T-helper 1 cell treated with Interleukin-12 subunit alpha and Interleukin-12 subunit beta and Interleukin-4 antibody, amounts not matched to agents 30 μg/mL and 1 μg/mL, for 36 hours (primary cell): ENCODE measurements around the gene NECTIN2.

Experiments
- H3K27ac Mint-ChIP-seq: one replicate; pipeline ENCODE4 v1.8.0; 2021; ENCODE audit warnings: mild to moderate bottlenecking, mixed read lengths
- H3K27me3 Mint-ChIP-seq: one replicate; pipeline ENCODE4 v1.8.0; 2021; ENCODE audit warnings: low read depth, mixed read lengths
- H3K36me3 Mint-ChIP-seq: one replicate; pipeline ENCODE4 v1.8.0; 2021; ENCODE audit warnings: low read depth, mixed read lengths
- H3K4me1 Mint-ChIP-seq: one replicate; pipeline ENCODE4 v1.8.0; 2021; ENCODE audit warnings: low read depth, mixed read lengths
- H3K4me3 Mint-ChIP-seq: one replicate; pipeline ENCODE4 v1.8.0; 2021; ENCODE audit warnings: mild to moderate bottlenecking, moderate library complexity, mixed read lengths
- H3K9me3 Mint-ChIP-seq: one replicate; pipeline ENCODE4 v1.8.0; 2021; ENCODE audit warnings: mixed read lengths

NECTIN2 gene

DNA sequence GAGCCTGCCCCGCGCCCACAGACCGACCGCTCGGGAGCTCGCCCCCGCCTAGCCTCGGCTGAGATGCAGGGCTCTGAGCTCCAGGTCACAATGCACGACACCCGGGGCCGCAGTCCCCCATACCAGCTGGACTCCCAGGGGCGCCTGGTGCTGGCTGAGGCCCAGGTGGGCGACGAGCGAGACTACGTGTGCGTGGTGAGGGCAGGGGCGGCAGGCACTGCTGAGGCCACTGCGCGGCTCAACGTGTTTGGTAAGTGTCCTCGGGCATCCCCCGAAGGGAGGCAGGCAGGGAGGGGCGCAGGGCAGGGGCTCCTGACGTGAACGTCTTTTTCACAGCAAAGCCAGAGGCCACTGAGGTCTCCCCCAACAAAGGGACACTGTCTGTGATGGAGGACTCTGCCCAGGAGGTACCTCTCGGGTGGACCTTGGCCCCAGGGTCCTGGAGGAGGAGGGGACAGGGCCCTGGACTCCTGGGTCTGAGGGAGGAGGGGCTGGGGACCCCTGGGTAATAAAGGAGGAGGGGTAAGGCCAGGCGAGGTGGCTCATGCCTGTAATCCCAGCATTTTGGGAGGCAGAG, 33.9 kb upstream of the NECTIN2 start:
- Mint-ChIP-seq H3K27ac (no peak overlapping the region), H3K27me3 (peaks cover 19% of the 10 kb centered on the region), H3K4me3 (no peak overlapping the region), H3K9me3 (no peaks in the 10 kb centered on the region), H3K36me3 (no peaks in the 10 kb centered on the region), H3K4me1 (no peaks in the 10 kb centered on the region)

DNA sequence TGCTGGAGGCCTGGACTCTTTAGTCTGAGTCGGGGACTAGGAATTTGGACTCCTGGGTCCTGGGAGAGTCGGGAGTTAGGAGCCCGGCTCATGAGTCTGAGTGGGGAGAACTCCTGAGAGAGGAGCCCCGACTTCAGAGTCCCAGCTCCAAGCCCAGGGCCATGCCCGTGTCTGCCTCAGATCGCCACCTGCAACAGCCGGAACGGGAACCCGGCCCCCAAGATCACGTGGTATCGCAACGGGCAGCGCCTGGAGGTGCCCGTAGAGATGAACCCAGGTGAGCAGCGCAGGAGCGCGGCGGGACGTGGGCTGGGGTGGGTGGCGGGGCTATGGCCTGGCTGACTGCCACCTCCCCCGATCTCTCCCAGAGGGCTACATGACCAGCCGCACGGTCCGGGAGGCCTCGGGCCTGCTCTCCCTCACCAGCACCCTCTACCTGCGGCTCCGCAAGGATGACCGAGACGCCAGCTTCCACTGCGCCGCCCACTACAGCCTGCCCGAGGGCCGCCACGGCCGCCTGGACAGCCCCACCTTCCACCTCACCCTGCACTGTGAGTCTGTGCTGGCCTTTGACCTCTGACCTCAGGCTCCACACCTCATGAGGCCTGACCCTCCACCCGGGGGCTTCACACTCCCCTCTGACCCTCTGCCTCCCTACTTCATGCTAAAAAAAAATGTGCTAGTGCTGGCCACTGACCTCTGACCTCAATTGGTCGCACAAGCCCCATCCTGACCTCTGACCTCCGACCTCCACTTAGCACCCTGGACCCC, 32.8 kb upstream of the NECTIN2 start:
- Mint-ChIP-seq H3K4me1 (no peaks in the 10 kb centered on the region), H3K4me3 (no peak overlapping the region), H3K9me3 (no peaks in the 10 kb centered on the region), H3K36me3 (no peaks in the 10 kb centered on the region), H3K27me3 (peaks cover 12% of the 10 kb centered on the region), H3K27ac (no peak overlapping the region)

DNA sequence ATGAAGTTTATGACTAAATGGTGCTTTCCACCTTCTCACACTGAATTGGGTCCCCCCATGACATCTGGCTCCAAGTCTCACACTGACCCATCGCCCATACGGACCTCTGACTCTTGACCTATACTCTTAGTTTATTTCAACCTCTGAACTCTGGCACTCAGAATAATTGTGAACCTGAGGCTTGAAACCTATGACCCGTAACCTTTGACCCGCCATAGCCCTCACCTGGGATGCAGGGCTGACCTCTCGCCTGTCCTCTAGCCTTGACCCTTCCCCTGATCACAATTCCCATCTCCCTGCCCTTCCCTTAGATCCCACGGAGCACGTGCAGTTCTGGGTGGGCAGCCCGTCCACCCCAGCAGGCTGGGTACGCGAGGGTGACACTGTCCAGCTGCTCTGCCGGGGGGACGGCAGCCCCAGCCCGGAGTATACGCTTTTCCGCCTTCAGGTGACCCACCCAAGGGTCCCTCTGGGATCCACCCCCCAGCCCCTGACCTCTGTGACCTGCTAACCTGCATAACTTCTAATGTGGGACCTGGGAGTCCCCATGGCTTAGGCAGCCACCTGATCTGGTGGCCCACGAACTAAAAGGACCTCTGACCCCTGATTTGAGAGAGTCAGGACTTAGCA, 32.1 kb upstream of the NECTIN2 start:
- Mint-ChIP-seq H3K27me3 (peaks cover 7% of the 10 kb centered on the region), H3K4me1 (no peaks in the 10 kb centered on the region), H3K36me3 (no peaks in the 10 kb centered on the region), H3K4me3 (no peak overlapping the region), H3K27ac (no peak overlapping the region), H3K9me3 (no peaks in the 10 kb centered on the region)

DNA sequence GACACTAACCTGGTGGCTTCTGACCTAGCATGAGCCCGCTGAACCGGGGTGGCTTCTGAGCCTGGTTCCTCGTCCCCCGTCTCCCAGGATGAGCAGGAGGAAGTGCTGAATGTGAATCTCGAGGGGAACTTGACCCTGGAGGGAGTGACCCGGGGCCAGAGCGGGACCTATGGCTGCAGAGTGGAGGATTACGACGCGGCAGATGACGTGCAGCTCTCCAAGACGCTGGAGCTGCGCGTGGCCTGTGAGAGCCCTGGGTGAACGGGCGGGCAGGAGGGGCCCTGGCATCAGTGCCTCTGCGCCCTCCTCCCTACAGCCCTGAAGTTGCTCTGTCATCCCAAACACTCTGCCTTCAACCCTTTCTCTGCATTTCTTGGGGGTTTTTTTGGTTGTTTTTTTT, 31.6 kb upstream of the NECTIN2 start:
- no peaks in the 10 kb centered on the region for H3K9me3 Mint-ChIP-seq
- peaks cover 1% of the 10 kb centered on the region for H3K27me3 Mint-ChIP-seq
- no peaks in the 10 kb centered on the region for H3K4me1 Mint-ChIP-seq
- H3K36me3 Mint-ChIP-seq = no peaks in the 10 kb centered on the region
- H3K27ac Mint-ChIP-seq = no peak overlapping the region
- no peak overlapping the region for H3K4me3 Mint-ChIP-seq

DNA sequence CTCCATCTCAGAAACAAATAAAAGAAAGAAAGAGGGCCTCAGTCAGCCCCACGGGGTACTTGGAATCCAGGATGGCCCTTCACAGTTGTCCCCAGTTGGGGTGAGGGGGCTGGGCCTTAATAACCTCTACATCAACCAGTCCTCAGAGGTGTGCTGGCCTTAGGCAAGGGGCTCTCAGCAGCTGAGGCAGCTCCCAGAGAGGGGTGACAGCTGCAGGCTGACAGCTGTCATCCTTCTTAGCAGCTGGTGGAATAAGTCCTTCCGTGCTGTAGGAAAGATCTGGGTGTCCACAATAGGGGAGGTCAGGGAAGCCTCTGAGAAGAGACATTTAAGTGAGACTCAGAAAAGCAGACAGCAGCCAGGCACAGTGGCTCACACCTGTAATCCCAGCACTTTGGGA, 29.8 kb upstream of the NECTIN2 start:
- H3K4me1 Mint-ChIP-seq = no peaks in the 10 kb centered on the region
- H3K4me3 Mint-ChIP-seq = no peak overlapping the region
- H3K9me3 Mint-ChIP-seq = no peaks in the 10 kb centered on the region
- no peak overlapping the region for H3K27ac Mint-ChIP-seq
- no peaks in the 10 kb centered on the region for H3K36me3 Mint-ChIP-seq
- no peaks in the 10 kb centered on the region for H3K27me3 Mint-ChIP-seq

DNA sequence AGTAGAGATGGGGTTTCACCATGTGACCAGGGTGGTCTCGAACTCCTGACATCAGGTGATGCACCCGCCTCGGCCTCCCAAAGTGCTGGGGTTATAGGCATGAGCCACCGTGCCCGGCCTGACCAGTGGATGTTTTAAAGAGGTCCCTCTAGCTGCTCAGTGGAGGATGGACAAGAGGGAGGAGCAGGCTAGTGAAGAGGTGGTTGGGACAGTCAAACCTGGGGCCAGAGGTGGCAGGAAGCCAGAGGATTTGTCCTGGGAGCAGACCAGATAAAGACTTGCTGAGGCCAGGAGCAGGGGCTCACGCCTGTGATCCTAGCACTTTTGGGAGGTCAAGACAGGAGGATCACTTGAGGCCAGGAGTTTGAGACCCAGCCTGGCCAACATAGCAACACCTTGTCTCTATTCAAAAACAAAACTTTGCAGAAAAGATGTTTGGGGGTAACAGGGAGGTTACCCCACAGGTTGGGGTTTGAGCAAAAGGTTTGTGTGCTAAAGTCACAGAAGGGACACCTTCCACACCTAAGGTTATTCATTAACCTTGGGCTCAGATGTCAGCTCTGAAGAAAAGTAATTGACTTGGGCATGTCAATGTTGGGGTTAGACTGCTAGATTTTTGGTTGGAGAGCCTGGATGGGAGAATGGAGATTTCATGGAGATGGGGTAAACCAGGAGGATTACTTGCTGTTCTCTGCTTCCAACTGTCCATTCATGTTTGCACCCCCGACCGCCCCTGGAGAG, 28.2 kb upstream of the NECTIN2 start:
- Mint-ChIP-seq H3K4me1 (no peaks in the 10 kb centered on the region), H3K27me3 (peaks cover 5% of the 10 kb centered on the region), H3K36me3 (no peaks in the 10 kb centered on the region), H3K27ac (no peak overlapping the region), H3K9me3 (no peaks in the 10 kb centered on the region), H3K4me3 (no peak overlapping the region)

DNA sequence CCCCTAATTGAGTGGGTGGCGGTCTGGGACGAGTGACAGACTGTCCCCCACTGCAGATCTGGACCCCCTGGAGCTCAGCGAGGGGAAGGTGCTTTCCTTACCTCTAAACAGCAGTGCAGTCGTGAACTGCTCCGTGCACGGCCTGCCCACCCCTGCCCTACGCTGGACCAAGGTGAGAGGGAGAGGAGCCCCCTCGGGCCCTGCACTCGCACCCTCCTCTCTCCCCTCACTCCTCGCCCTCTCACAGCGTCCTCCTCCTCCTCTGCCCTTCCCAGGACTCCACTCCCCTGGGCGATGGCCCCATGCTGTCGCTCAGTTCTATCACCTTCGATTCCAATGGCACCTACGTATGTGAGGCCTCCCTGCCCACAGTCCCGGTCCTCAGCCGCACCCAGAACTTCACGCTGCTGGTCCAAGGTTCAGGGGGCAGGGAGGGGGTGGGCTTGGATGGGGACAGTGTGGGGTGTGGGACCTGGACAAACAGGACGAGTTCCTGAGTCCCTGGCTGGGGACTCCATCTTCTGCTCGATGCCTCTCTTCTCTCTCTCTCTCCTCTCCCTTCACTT, 27.5 kb upstream of the NECTIN2 start:
- no peak overlapping the region for H3K4me3 Mint-ChIP-seq
- H3K27ac Mint-ChIP-seq = no peak overlapping the region
- H3K4me1 Mint-ChIP-seq = no peaks in the 10 kb centered on the region

DNA sequence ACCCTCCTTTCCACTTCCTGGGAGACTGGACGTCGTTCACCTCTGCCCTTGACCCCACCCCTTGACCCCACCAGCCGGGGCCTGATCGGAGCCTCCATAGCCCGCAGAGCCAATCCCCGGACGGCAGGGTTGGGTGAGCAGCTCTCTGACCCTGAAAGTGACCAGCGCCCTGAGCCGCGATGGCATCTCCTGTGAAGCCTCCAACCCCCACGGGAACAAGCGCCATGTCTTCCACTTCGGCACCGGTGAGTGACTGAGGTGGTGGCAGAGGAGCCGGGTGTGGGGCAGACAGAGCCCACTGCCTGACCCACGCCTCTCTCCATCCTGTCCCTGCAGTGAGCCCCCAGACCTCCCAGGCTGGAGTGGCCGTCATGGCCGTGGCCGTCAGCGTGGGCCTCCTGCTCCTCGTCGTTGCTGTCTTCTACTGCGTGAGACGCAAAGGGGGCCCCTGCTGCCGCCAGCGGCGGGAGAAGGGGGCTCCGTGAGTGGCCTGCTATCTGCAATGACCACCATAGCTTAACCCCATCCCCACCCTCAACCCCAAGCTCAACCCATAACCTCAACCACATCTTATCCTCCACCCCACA, 26.8 kb upstream of the NECTIN2 start:
- H3K4me3 Mint-ChIP-seq = no peak overlapping the region
- H3K27me3 Mint-ChIP-seq = peaks cover 5% of the 10 kb centered on the region
- H3K4me1 Mint-ChIP-seq = no peaks in the 10 kb centered on the region
- no peaks in the 10 kb centered on the region for H3K36me3 Mint-ChIP-seq
- H3K27ac Mint-ChIP-seq = no peak overlapping the region
- H3K9me3 Mint-ChIP-seq = no peaks in the 10 kb centered on the region

More for the DNA sequence above, 27.5 kb upstream of the NECTIN2 start:
- Mint-ChIP-seq H3K9me3 (no peaks in the 10 kb centered on the region), H3K27me3 (peaks cover 5% of the 10 kb centered on the region), H3K36me3 (no peaks in the 10 kb centered on the region)

DNA sequence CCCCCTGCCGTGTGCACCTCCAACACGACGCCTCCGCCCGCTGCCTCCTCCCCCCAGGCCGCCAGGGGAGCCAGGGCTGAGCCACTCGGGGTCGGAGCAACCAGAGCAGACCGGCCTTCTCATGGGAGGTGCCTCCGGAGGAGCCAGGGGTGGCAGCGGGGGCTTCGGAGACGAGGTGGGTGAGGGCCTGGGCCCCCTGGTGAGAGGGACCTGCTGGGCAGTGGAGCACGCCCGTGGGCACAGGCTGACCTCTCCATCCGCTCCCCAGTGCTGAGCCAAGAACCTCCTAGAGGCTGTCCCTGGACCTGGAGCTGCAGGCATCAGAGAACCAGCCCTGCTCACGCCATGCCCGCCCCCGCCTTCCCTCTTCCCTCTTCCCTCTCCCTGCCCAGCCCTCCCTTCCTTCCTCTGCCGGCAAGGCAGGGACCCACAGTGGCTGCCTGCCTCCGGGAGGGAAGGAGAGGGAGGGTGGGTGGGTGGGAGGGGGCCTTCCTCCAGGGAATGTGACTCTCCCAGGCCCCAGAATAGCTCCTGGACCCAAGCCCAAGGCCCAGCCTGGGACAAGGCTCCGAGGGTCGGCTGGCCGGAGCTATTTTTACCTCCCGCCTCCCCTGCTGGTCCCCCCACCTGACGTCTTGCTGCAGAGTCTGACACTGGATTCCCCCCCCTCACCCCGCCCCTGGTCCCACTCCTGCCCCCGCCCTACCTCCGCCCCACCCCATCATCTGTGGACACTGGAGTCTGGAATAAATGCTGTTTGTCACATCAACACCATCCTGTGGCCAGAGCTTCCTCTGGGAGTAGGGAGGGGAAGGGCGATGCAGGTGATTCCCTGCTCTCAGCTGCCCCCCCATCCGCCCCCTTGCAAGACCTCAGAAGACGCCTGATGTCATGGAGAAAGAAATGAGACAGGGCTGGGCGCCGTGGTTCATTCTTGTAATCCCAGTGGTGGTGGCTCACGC, 25.2 kb upstream of the NECTIN2 start:
- Mint-ChIP-seq H3K36me3 (no peaks in the 10 kb centered on the region), H3K27ac (no peak overlapping the region), H3K9me3 (no peaks in the 10 kb centered on the region), H3K27me3 (peaks cover 5% of the 10 kb centered on the region), H3K4me3 (no peak overlapping the region), H3K4me1 (no peaks in the 10 kb centered on the region)

DNA sequence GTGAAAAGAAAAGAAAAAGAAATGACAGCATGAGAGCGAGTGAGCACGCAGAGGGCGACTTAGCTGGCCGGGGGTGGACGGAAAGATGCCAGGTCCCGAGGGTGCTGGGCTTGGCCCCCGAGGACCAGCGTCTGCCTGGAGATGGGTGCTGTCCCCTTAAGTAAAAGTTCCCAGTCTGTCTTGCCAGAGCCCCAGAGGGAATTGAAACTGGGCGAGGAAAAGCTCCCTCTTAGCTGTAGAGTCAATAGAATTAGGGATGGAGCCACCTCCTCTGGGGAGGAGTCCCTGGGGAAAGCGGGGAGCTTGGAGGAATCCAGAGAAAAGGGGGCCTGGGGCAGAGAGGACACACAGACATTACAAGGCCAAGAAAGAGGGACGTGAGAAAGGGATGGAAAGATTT, 23.9 kb upstream of the NECTIN2 start:
- Mint-ChIP-seq H3K4me1 (no peaks in the 10 kb centered on the region), H3K27ac (no peak overlapping the region), H3K36me3 (no peaks in the 10 kb centered on the region), H3K4me3 (no peak overlapping the region), H3K27me3 (peaks cover 8% of the 10 kb centered on the region), H3K9me3 (no peaks in the 10 kb centered on the region)

DNA sequence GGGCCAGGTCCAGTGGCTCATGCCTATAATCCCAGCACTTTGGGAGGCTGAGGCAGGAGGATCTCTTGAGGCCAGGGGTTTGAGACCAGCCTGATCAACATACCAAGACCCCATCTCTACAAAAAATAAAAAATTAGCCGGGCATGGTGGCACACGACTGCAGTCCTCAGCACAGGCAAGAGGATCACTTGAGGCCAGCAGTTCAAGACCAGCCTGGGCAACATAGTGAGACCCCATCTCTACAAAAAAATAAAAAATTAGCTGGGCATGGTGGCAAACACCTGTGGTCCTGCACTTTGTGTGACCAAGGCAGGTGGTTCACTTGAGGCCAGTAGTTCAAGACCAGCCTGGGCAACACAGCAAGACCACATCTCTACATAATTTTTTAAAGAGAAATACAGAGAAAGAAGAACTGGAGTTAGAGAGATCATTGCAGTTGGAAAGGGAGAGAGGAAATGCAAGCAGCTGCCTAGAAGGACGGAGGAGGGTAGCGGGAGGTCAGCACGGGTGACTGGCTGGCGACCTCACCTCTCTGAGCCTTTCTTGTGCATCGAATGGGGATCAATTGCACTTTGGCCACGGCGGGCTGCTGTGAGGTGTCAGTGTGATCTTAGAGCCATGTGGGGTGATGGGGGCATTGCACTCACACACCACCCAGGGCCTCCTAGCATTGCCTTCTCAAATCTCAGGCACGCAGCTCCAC, 23.3 kb upstream of the NECTIN2 start:
- Mint-ChIP-seq H3K27me3 (peaks cover 10% of the 10 kb centered on the region), H3K36me3 (no peaks in the 10 kb centered on the region), H3K27ac (no peak overlapping the region), H3K9me3 (no peaks in the 10 kb centered on the region), H3K4me3 (no peak overlapping the region), H3K4me1 (no peaks in the 10 kb centered on the region)

DNA sequence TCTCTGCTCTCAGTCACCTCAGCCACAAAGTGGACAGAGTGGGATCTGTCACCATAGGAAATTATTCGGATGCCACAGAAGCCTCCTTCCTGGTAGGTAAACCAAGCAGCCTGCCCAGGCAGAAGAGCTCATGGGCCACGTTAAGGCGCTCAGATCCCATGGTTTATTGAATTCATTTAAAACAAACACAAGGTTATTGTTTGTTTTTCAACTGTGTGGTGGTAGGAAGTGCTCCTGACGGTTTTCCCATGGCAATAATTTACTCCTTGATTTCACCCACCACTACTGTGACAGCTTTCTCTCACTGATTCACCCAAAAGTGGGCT, 22.8 kb upstream of the NECTIN2 start:
- H3K9me3 Mint-ChIP-seq = no peaks in the 10 kb centered on the region
- H3K4me3 Mint-ChIP-seq = no peak overlapping the region
- no peaks in the 10 kb centered on the region for H3K36me3 Mint-ChIP-seq
- no peaks in the 10 kb centered on the region for H3K4me1 Mint-ChIP-seq
- no peak overlapping the region for H3K27ac Mint-ChIP-seq
- H3K27me3 Mint-ChIP-seq = peaks cover 10% of the 10 kb centered on the region

DNA sequence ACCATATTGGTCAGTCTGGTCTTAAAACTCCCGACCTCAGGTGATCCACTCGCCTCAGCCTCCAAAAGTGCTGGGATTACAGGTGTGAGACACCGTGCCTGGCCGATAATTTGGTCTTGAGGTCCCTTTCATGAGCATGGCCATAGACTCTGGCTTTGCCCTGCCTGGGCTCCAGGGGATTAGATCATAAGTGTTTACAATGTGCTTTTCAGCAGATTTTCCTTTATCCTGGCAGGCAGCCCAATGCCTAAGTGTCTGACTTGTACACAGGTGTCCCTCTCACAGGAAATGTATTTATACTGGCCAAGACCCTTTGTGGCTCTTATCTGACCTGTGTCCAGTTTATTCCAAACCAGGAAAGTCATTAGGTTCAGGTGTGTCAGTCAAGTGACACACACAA, 21.3 kb upstream of the NECTIN2 start:
- Mint-ChIP-seq H3K27ac (no peak overlapping the region), H3K4me1 (no peaks in the 10 kb centered on the region), H3K27me3 (peaks cover 10% of the 10 kb centered on the region), H3K4me3 (no peak overlapping the region), H3K36me3 (no peaks in the 10 kb centered on the region), H3K9me3 (no peaks in the 10 kb centered on the region)
